HG03565 (cell line): ENCODE results near the gene ACER3.
"Not testable (repeated sequence)": the region's sequence is repeated elsewhere in the genome, so short reads cannot be mapped to it uniquely, and the experiment has no call there.

Source experiments
- ATAC-seq: cut with Tn5 transposase; IDR thresholded peaks from one replicate; pipeline ENCODE4 v1.9.1; 2021; ENCODE audit warnings: mild to moderate bottlenecking, moderate library complexity; ENCODE audit not compliant: unreplicated experiment

The ACER3 gene

GRCh38 chr11:77036398-77036797 is 175.7 kb downstream of the ACER3 start:
- no peak for ATAC-seq

- ATAC-seq = no peak
Observed at GRCh38 chr11:77037057-77037456, 176.3 kb downstream of the ACER3 start.

- ATAC-seq = no peak
Observed at GRCh38 chr11:77038029-77038824, 177.5 kb downstream of the ACER3 start.

GRCh38 chr11:77038825-77039326 is 178.2 kb downstream of the ACER3 start:
- ATAC-seq = no peak

- no peak for ATAC-seq
Observed at GRCh38 chr11:77039491-77040400, 179.0 kb downstream of the ACER3 start.

- ATAC-seq = no peak
Observed at GRCh38 chr11:77040401-77040777, 179.7 kb downstream of the ACER3 start.

GRCh38 chr11:77040889-77041288 is 180.2 kb downstream of the ACER3 start:
- no peak for ATAC-seq

GRCh38 chr11:77042111-77042726 is 181.5 kb downstream of the ACER3 start:
- no peak for ATAC-seq

GRCh38 chr11:77044356-77044755 is 183.6 kb downstream of the ACER3 start:
- no peak for ATAC-seq

- ATAC-seq = no peak
Observed at GRCh38 chr11:77044886-77045285, 184.2 kb downstream of the ACER3 start.

- no peak for ATAC-seq
Observed at GRCh38 chr11:77046060-77046501, 185.4 kb downstream of the ACER3 start.

GRCh38 chr11:77047007-77047927 is 186.5 kb downstream of the ACER3 start:
- ATAC-seq = peak; percentile 82

GRCh38 chr11:77047928-77048446 is 187.3 kb downstream of the ACER3 start:
- not testable (repeated sequence) for ATAC-seq

- ATAC-seq = no peak
Observed at GRCh38 chr11:77049026-77049425, 188.3 kb downstream of the ACER3 start.

GRCh38 chr11:77051511-77051910 is 190.8 kb downstream of the ACER3 start:
- no peak for ATAC-seq

GRCh38 chr11:77052518-77052917 is 191.8 kb downstream of the ACER3 start:
- ATAC-seq = no peak

GRCh38 chr11:77053217-77054015 is 192.7 kb downstream of the ACER3 start:
- no peak for ATAC-seq

GRCh38 chr11:77054084-77054483 is 193.4 kb downstream of the ACER3 start:
- ATAC-seq = no peak

GRCh38 chr11:77055101-77055561 is 194.4 kb downstream of the ACER3 start:
- ATAC-seq = no peak
